ENCODE measurements around the gene BCAS4. TPM values are rescaled to one million over a fixed set of nuclear protein-coding genes. Genes with fewer than 3 reads are reported as not detected.

BCAS4 gene
- total RNA-seq, 2 donors from 2014 or later, result 9.5 to 25.2 TPM

- no peak overlapping the region for H3K4me3 ChIP-seq (ENCODE audit: low read length)
- DNase-seq, result no peak
- WGBS, 2 experiments (ENCODE audit: insufficient coverage in 1 of 2, insufficient read length in 1 of 2), result 95% methylated on average over 18 to 19 of the region's 19 CpGs
- no peak overlapping the region for H3K9ac ChIP-seq (ENCODE audit: extremely low read depth, low read length, poor library complexity, severe bottlenecking)
- H3K9me3 ChIP-seq (ENCODE audit: control insufficient read depth, low read length), result no peaks in the 10 kb centered on the region
- H3K4me1 Mint-ChIP-seq, result peaks cover 14% of the 10 kb centered on the region
- no peaks in the 10 kb centered on the region for H3K36me3 ChIP-seq (ENCODE audit: control insufficient read depth, insufficient read depth, low read length)
- no peak overlapping the region for H3K27ac Mint-ChIP-seq
- H3K27ac ChIP-seq (ENCODE audit: low read depth, low read length), result no peak overlapping the region
- no peaks in the 10 kb centered on the region for H3K27me3 Mint-ChIP-seq (ENCODE audit: insufficient read depth)
- H3K27me3 ChIP-seq (ENCODE audit: control insufficient read depth, insufficient read depth, low read length, poor library complexity, severe bottlenecking), result no peaks in the 10 kb centered on the region
- H3K9me3 Mint-ChIP-seq, result no peaks in the 10 kb centered on the region
- H3K4me3 Mint-ChIP-seq, result no peak overlapping the region
- no peak for TF ChIP-seq CTCF (conservative IDR thresholded peaks at IDR 0.05)
- H3K4me1 ChIP-seq (ENCODE audit: control insufficient read depth, insufficient read depth, low read length), result peaks cover under 1% of the 10 kb centered on the region
- H3K36me3 Mint-ChIP-seq (ENCODE audit: low read depth), result peaks cover 23% of the 10 kb centered on the region
Observed at GRCh38 chr20:50876063-50876685, 81.3 kb downstream of the BCAS4 start.

GRCh38 chr20:50876816-50877215 is 82.0 kb downstream of the BCAS4 start:
- Histone ChIP-seq H3K4me3 (ENCODE audit: low read length) (no peak overlapping the region), H3K27me3 (ENCODE audit: control insufficient read depth, insufficient read depth, low read length, poor library complexity, severe bottlenecking) (no peaks in the 10 kb centered on the region), H3K4me1 (ENCODE audit: control insufficient read depth, insufficient read depth, low read length) (no peaks in the 10 kb centered on the region), H3K9me3 (ENCODE audit: control insufficient read depth, low read length) (no peaks in the 10 kb centered on the region), H3K36me3 (ENCODE audit: control insufficient read depth, insufficient read depth, low read length) (no peaks in the 10 kb centered on the region), H3K27ac (ENCODE audit: low read depth, low read length) (no peak overlapping the region), H3K9ac (ENCODE audit: extremely low read depth, low read length, poor library complexity, severe bottlenecking) (no peak overlapping the region)
- H3K4me3 Mint-ChIP-seq, result no peak overlapping the region
- WGBS, 2 experiments (ENCODE audit: insufficient coverage in 1 of 2, insufficient read length in 1 of 2), result 94 to 100% methylated on average over 4 to 7 of the region's 7 CpGs
- H3K9me3 Mint-ChIP-seq, result no peaks in the 10 kb centered on the region
- no peak for TF ChIP-seq CTCF (conservative IDR thresholded peaks at IDR 0.05)
- H3K27ac Mint-ChIP-seq, result no peak overlapping the region
- H3K27me3 Mint-ChIP-seq (ENCODE audit: insufficient read depth), result no peaks in the 10 kb centered on the region
- peaks cover 7% of the 10 kb centered on the region for H3K4me1 Mint-ChIP-seq
- DNase-seq, result no peak
- peaks cover 23% of the 10 kb centered on the region for H3K36me3 Mint-ChIP-seq (ENCODE audit: low read depth)

- Mint-ChIP-seq H3K27ac (no peak overlapping the region), H3K27me3 (ENCODE audit: insufficient read depth) (no peaks in the 10 kb centered on the region), H3K9me3 (no peaks in the 10 kb centered on the region), H3K4me3 (no peak overlapping the region), H3K36me3 (ENCODE audit: low read depth) (peaks cover 23% of the 10 kb centered on the region), H3K4me1 (peaks cover 7% of the 10 kb centered on the region)
- TF ChIP-seq CTCF (conservative IDR thresholded peaks at IDR 0.05), result no peak
- Histone ChIP-seq H3K9me3 (ENCODE audit: control insufficient read depth, low read length) (no peaks in the 10 kb centered on the region), H3K27me3 (ENCODE audit: control insufficient read depth, insufficient read depth, low read length, poor library complexity, severe bottlenecking) (no peaks in the 10 kb centered on the region), H3K4me1 (ENCODE audit: control insufficient read depth, insufficient read depth, low read length) (no peaks in the 10 kb centered on the region), H3K27ac (ENCODE audit: low read depth, low read length) (no peak overlapping the region), H3K4me3 (ENCODE audit: low read length) (no peak overlapping the region), H3K36me3 (ENCODE audit: control insufficient read depth, insufficient read depth, low read length) (no peaks in the 10 kb centered on the region), H3K9ac (ENCODE audit: extremely low read depth, low read length, poor library complexity, severe bottlenecking) (no peak overlapping the region)
- DNase-seq, result peak; percentile 50
- WGBS, 2 experiments (ENCODE audit: insufficient coverage in 1 of 2, insufficient read length in 1 of 2), result 87% methylated on average over 3 to 6 of the region's 6 CpGs
Observed at GRCh38 chr20:50877232-50877743, 82.4 kb downstream of the BCAS4 start.

Measured in endodermal cell (in vitro differentiated cells).